Measurements from ENCODE around the gene NKTR.

The NKTR gene

DNA sequence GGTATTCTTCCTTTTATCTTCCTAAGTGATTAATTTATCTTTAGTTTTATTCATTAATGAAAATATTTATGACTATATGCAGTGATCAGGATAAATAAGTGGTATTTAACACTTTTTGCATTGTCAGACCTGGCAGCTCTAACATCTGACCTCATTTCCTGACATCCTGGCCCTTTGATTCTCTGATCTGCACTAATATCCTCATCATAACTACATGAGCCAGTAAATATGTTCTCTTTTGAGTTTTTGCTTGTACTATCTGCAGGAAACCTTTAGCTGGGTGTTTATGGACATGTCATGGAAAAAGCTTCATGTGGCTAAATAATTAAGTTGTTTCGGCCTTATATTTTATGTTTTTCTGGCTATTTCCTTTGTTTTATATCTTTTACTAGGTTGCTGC lies 10.5 kb downstream of the NKTR start:
- Histone ChIP-seq H3K27ac (no peak overlapping the region), H3K4me3 (IDR thresholded peaks at IDR 0.05; ENCODE audit: insufficient read depth, low read depth, low read length) (no peak overlapping the region), H3K4me1 (ENCODE audit: low read depth, poor library complexity, severe bottlenecking) (peaks cover 3% of the 10 kb centered on the region), H2AFZ (ENCODE audit: low read depth) (no peak overlapping the region), H3K4me2 (no peak overlapping the region), H4K20me1 (ENCODE audit: insufficient read depth) (no peaks in the 10 kb centered on the region), H3K79me2 (ENCODE audit: insufficient read depth, low read depth) (peaks cover 65% of the 10 kb centered on the region; the same call in 1 of the 2 replicates), H3K9ac (no peak overlapping the region), H3K36me3 (ENCODE audit: insufficient read depth) (no peaks in the 10 kb centered on the region), H3K27me3 (ENCODE audit: insufficient read depth, low read depth) (no peaks in the 10 kb centered on the region)
- TF ChIP-seq CTCF (conservative IDR thresholded peaks at IDR 0.05; ENCODE audit: low read depth, low read length), result no peak

- no peak overlapping the region for H2AFZ ChIP-seq (ENCODE audit: low read depth)
- H3K4me1 ChIP-seq (ENCODE audit: low read depth, poor library complexity, severe bottlenecking), result peaks cover 3% of the 10 kb centered on the region
- H3K4me3 ChIP-seq (IDR thresholded peaks at IDR 0.05; ENCODE audit: insufficient read depth, low read depth, low read length), result no peak overlapping the region
- no peak overlapping the region for H3K27ac ChIP-seq
- no peaks in the 10 kb centered on the region for H3K36me3 ChIP-seq (ENCODE audit: insufficient read depth)
- no peaks in the 10 kb centered on the region for H3K27me3 ChIP-seq (ENCODE audit: insufficient read depth, low read depth)
- no peaks in the 10 kb centered on the region for H4K20me1 ChIP-seq (ENCODE audit: insufficient read depth)
- no peak overlapping the region for H3K9ac ChIP-seq
- no peak overlapping the region for H3K4me2 ChIP-seq
- peaks cover 57% of the 10 kb centered on the region; the same call in 1 of the 2 replicates for H3K79me2 ChIP-seq (ENCODE audit: insufficient read depth, low read depth)
- no peak for TF ChIP-seq CTCF (conservative IDR thresholded peaks at IDR 0.05; ENCODE audit: low read depth, low read length)
Measured at GRCh38 chr3:42612217-42612616, 11.7 kb downstream of the NKTR start.

DNA sequence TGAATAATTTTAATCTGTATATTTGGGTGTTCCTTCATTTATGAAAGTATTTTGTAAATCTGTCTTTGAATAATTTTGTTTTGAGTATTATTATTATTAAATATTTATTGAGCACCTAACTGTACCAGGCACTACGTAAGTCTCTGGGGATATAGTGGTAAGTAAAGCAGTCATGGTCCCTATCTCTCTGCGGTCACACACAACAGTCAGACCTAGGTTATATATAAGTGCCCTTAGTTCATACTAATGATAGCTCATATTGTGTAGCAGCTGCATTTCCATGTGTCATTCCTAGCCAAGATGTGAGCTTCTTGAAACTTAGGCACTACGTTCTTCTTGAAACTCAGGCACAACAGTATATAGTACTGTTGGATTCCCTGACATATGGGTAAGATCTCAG lies 12.4 kb downstream of the NKTR start:
- TF ChIP-seq CTCF (conservative IDR thresholded peaks at IDR 0.05; ENCODE audit: low read depth, low read length), result no peak
- Histone ChIP-seq H2AFZ (ENCODE audit: low read depth) (no peak overlapping the region), H3K36me3 (ENCODE audit: insufficient read depth) (no peaks in the 10 kb centered on the region), H3K27me3 (ENCODE audit: insufficient read depth, low read depth) (no peaks in the 10 kb centered on the region), H3K79me2 (ENCODE audit: insufficient read depth, low read depth) (peaks cover 52% of the 10 kb centered on the region; the same call in 1 of the 2 replicates), H3K9ac (no peak overlapping the region), H3K4me1 (ENCODE audit: low read depth, poor library complexity, severe bottlenecking) (peaks cover 3% of the 10 kb centered on the region), H3K4me3 (IDR thresholded peaks at IDR 0.05; ENCODE audit: insufficient read depth, low read depth, low read length) (no peak overlapping the region), H3K27ac (no peak overlapping the region), H4K20me1 (ENCODE audit: insufficient read depth) (no peaks in the 10 kb centered on the region), H3K4me2 (no peak overlapping the region)

DNA sequence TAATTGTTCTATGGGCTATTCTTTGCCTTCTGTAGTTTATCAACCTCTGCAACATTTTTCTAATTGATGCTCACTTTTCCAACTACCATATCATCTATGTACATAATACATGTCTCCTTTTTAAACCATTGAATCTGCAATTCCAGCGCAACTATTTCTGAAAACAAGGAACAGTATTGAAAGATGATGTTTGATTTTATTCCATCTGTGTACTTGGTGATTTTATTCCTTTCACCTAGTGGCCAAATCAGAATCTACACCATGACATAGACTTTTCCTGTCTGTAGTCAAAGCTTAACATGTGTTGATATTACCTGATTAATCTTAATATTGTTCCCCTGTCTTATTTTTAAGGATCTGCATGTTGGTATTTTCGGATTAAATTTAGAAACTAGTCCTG lies 13.0 kb downstream of the NKTR start:
- no peaks in the 10 kb centered on the region for H4K20me1 ChIP-seq (ENCODE audit: insufficient read depth)
- no peak overlapping the region for H3K27ac ChIP-seq

More for the DNA sequence above, 13.0 kb downstream of the NKTR start:
- Histone ChIP-seq H3K4me1 (ENCODE audit: low read depth, poor library complexity, severe bottlenecking) (peaks cover 3% of the 10 kb centered on the region), H2AFZ (ENCODE audit: low read depth) (no peak overlapping the region), H3K4me2 (no peak overlapping the region), H3K79me2 (ENCODE audit: insufficient read depth, low read depth) (peaks cover 52% of the 10 kb centered on the region; the same call in 1 of the 2 replicates), H3K4me3 (IDR thresholded peaks at IDR 0.05; ENCODE audit: insufficient read depth, low read depth, low read length) (no peak overlapping the region), H3K36me3 (ENCODE audit: insufficient read depth) (no peaks in the 10 kb centered on the region), H3K27me3 (ENCODE audit: insufficient read depth, low read depth) (no peaks in the 10 kb centered on the region), H3K9ac (no peak overlapping the region)
- peak; percentile 41; the same call in 1 of the 2 replicates for TF ChIP-seq CTCF (conservative IDR thresholded peaks at IDR 0.05; ENCODE audit: low read depth, low read length)
